AG04449 (cell line): ENCODE data around the gene ARMC9.
"Not testable (repeated sequence)": the region's sequence is repeated elsewhere in the genome, so short reads cannot be mapped to it uniquely, and the experiment has no call there.

Experiments used
- CTCF ChIA-PET: fragments of 350-600 bp; formaldehyde crosslinking; extraction: SDS; loops from one replicate; lab custom pipeline; 2021; ENCODE audit warnings: antibody characterized with exemption; lab: Yijun Ruan, JAX
- POLR2A ChIA-PET: fragments of 400-600, 350-600 bp; formaldehyde crosslinking; extraction: SDS; loops from one replicate; lab custom pipeline; 2020; ENCODE audit warnings: antibody characterized with exemption, inconsistent platforms; lab: Yijun Ruan, JAX
- DNase-seq: peaks from one replicate; pipeline ENCODE4 v3.0.0-alpha.2; 2010; ENCODE audit warnings: low read depth, low spot score
- H3K4me3 ChIP-seq: 2 replicates; pipeline ENCODE4 v1.5.1; 2011; ENCODE audit warnings: low read depth, mild to moderate bottlenecking, control low read depth, low read length
- TF ChIP-seq, protein P1 (sequence below): IDR thresholded peaks from one replicate; pipeline ENCODE4 v1.5.1; 2011; ENCODE audit warnings: mild to moderate bottlenecking, moderate library complexity, low read length, control low read depth, inconsistent platforms; ENCODE audit not compliant: insufficient read depth; ENCODE audit errors: missing control alignments

Gene ARMC9

DNA sequence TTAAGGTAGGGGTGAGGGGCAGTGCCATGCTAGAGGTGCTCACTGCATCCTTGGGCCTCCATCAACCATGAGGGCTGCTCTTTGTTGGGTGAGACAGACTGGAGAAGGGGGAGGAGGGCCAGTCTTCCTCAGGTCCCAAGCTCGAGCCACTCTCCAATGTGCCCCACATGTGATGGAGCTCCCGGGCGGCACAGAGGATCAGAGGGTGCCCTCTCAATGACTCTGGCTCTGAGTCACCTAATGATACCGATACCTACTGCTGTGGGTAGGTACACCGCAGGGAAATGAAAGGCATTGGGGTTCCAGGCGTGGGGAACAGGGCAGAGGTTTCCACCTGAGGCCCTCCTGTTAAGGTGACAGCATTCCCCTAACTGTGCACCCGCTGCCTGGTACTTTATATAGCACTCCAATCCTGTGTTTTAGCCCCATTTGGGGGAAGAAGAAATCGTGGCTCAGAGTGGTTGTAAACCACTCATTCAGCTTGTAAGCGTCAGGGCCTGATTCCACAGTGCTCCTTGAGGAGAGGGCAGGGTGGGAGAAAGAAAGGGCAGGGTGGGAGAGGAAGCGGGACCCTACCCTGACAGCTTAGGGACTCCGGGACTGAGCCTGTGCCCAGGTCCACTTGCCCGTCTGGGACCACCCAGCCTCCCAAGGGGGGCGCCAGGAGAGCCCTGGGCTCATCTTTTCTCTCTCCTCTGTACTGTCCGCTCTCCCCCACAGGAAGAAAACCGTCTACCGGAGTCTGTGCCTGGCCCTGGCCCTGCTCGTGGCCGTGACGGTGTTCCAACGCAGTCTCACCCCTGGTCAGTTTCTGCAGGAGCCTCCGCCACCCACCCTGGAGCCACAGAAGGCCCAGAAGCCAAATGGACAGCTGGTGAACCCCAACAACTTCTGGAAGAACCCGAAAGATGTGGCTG lies 198.8 kb downstream of the ARMC9 start:
- TF ChIP-seq, protein P1, sequence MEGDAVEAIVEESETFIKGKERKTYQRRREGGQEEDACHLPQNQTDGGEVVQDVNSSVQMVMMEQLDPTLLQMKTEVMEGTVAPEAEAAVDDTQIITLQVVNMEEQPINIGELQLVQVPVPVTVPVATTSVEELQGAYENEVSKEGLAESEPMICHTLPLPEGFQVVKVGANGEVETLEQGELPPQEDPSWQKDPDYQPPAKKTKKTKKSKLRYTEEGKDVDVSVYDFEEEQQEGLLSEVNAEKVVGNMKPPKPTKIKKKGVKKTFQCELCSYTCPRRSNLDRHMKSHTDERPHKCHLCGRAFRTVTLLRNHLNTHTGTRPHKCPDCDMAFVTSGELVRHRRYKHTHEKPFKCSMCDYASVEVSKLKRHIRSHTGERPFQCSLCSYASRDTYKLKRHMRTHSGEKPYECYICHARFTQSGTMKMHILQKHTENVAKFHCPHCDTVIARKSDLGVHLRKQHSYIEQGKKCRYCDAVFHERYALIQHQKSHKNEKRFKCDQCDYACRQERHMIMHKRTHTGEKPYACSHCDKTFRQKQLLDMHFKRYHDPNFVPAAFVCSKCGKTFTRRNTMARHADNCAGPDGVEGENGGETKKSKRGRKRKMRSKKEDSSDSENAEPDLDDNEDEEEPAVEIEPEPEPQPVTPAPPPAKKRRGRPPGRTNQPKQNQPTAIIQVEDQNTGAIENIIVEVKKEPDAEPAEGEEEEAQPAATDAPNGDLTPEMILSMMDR: no peak
- CTCF ChIA-PET: interaction anchor here (1.7 to 2.0 kb wide), 3 partner anchors 9 to 100 kb away, joined by 5 to 16 read pairs (median 12); no protein-coding TSS in a partner anchor
- POLR2A ChIA-PET: interaction anchor here (1.1 kb wide), 1 partner anchor 74 kb away, joined by 3 read pairs; no protein-coding TSS in a partner anchor
- no peak for DNase-seq
- no peak overlapping the region for H3K4me3 ChIP-seq

DNA sequence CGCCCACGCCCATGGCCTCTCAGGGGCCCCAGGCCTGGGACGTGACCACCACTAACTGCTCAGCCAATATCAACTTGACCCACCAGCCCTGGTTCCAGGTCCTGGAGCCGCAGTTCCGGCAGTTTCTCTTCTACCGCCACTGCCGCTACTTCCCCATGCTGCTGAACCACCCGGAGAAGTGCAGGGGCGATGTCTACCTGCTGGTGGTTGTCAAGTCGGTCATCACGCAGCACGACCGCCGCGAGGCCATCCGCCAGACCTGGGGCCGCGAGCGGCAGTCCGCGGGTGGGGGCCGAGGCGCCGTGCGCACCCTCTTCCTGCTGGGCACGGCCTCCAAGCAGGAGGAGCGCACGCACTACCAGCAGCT lies 199.5 kb downstream of the ARMC9 start:
- CTCF ChIA-PET: interaction anchor here (1.0 to 2.0 kb wide), 6 partner anchors 8 to 199 kb away, joined by 3 to 16 read pairs (median 5); partner anchors contain the start of gene ARMC9
- POLR2A ChIA-PET: interaction anchor here (1.1 kb wide), 1 partner anchor 75 kb away, joined by 3 read pairs; no protein-coding TSS in a partner anchor
- DNase-seq: no peak

DNA sequence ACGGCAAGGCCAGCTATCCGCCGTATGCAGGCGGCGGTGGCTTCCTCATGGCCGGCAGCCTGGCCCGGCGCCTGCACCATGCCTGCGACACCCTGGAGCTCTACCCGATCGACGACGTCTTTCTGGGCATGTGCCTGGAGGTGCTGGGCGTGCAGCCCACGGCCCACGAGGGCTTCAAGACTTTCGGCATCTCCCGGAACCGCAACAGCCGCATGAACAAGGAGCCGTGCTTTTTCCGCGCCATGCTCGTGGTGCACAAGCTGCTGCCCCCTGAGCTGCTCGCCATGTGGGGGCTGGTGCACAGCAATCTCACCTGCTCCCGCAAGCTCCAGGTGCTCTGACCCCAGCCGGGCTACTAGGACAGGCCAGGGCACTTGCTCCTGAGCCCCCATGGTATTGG lies 200.2 kb downstream of the ARMC9 start:
- ChIA-PET POLR2A (interaction anchor here (1.1 kb wide), 1 partner anchor 75 kb away, joined by 3 read pairs; no protein-coding TSS in a partner anchor), CTCF (interaction anchor here (1.0 to 2.8 kb wide), 4 partner anchors 14 to 200 kb away, joined by 3 to 6 read pairs (median 4); partner anchors contain the start of gene ARMC9)
- TF ChIP-seq, protein P1: no peak
- no peak overlapping the region for H3K4me3 ChIP-seq
- DNase-seq: no peak

More for the DNA sequence above, 199.5 kb downstream of the ARMC9 start:
- H3K4me3 ChIP-seq: no peak overlapping the region
- TF ChIP-seq, protein P1: no peak

DNA sequence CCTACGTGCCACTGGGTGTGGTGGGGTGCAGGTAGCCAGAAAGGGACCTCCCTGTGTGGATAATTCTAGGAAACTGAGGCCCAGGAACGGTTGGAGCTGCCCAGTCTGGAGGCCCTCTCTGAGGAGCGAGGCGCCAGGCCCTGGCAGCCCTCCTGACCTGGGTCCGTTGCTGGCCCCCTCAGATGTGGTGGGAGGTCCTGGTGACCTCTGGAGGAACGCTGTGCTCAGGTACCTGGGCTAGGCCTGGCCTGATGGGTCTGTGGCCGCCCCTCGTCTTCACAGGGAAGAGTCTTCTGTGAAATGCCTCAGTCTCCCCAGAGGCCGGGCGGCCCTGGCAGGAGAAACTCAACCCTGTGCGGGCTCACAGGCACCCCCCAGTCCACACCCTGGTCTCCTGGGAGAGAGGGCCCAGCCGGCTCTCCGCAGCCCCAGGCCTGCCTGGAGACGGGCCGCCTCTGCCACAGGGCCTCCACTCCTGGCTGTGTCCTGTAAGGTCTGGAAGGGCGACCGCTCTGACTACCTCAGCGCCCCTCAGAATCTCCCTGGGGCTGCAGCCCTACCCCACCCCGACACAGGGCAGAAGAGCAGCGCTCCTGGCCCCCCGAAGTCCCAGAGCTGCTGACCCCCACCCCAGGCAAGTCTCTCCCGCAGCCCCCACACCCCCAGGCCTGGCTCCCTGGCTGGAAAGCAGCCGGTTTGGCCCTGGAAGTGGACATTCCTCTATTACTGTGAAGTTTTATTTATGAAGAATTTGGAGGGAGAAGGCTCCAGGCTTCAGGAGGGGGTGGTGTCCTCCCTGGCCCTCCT lies 200.8 kb downstream of the ARMC9 start:
- ChIA-PET POLR2A (no interaction called here), CTCF (interaction anchor here (1.0 to 3.8 kb wide), 10 partner anchors 13 to 298 kb away, joined by 3 to 28 read pairs (median 6); partner anchors contain the start of gene ARMC9)
- no peak for DNase-seq

DNA sequence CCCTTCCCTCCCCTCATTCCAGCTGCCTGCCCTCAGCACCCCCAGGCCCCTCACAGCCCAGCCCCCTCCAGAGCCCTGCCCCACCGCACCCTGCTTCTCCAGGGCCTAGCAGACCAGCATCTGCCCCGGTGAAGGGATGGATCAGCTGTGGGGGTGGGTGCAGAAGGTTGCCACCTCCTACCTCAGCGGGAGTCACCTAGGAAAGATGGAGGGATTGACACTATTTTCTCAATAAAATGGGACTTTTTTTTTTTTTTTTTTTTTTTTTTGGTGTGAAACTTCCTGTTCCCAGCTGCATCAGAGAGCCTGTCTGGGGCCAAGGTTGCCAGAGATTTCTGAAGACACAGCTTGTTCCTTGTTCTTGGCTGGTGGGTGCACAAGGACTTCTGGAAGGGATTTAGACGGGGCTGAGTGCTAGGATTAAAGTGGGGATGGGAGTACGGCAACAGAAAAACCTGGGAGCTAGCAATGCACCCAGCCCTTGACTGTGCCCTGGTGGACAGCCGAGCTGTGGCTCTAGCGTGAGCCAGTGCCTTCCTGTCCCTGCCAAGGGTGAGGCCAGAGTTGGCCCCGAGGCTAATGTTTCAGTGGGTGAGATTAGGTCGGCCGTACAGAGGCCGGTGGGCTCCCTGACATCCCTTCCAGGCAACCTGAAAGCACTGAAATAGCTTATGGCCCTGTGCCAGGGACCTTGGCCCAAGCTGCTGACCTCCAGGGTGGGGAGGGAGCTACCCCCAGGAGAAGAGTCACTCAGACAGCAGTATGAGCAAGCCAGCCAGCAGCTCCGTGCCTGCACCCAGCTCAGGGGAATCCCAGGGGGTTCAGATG lies 201.6 kb downstream of the ARMC9 start:
- TF ChIP-seq, protein P1: no peak
- POLR2A ChIA-PET: interaction anchor here (0.6 kb wide), 1 partner anchor 23 kb away, joined by 5 read pairs; no protein-coding TSS in a partner anchor
- no peak for DNase-seq
- CTCF ChIA-PET: interaction anchor here (1.0 to 4.1 kb wide), 15 partner anchors 9 to 299 kb away, joined by 3 to 34 read pairs (median 4); no protein-coding TSS in a partner anchor
- H3K4me3 ChIP-seq: no peak overlapping the region

More for the DNA sequence above, 200.8 kb downstream of the ARMC9 start:
- TF ChIP-seq, protein P1: no peak
- no peak overlapping the region for H3K4me3 ChIP-seq

DNA sequence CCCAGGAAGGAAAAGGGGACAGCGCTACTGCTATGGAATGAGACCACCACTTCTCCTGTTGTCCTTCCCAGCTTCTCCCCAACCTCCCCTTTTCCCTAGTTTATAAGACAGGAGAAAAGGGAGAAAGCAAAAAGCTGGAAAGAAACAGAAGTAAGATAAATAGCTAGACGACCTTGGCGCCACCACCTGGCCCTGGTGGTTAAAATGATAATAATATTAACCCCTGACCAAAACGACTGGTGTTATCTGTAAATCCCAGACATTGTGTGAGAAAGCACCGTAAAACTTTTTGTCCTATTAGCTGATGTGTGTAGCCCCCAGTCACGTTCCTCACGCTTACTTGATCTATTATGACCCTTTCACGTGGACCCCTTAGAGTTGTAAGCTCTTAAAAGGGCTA lies 202.2 kb downstream of the ARMC9 start:
- POLR2A ChIA-PET, H3K4me3 ChIP-seq, DNase-seq: not testable (repeated sequence)
- CTCF ChIA-PET: interaction anchor here (1.0 to 4.1 kb wide), 15 partner anchors 9 to 299 kb away, joined by 3 to 34 read pairs (median 4); no protein-coding TSS in a partner anchor

DNA sequence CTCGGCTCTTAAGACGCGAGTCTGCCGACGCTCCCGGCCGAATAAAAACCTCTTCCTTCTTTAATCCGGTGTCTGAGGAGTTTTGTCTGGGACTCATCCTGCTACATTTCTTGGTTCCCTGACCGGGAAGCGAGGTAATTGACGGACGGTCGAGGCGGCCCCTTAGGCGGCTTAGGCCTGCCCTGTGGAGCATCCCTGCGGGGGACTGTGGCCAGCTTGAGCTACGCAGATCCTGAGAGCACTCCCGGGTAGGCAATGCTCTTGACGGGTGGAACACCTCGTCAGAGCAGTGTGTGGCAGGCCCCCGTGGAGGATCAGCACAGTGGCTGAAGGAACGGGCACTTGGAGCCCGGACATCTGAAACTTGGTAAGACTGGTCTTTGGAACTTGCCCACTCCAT lies 202.7 kb downstream of the ARMC9 start:
- DNase-seq, H3K4me3 ChIP-seq, POLR2A ChIA-PET: not testable (repeated sequence)
- CTCF ChIA-PET: interaction anchor here (1.0 to 4.1 kb wide), 13 partner anchors 8 to 300 kb away, joined by 3 to 34 read pairs (median 4); no protein-coding TSS in a partner anchor

DNA sequence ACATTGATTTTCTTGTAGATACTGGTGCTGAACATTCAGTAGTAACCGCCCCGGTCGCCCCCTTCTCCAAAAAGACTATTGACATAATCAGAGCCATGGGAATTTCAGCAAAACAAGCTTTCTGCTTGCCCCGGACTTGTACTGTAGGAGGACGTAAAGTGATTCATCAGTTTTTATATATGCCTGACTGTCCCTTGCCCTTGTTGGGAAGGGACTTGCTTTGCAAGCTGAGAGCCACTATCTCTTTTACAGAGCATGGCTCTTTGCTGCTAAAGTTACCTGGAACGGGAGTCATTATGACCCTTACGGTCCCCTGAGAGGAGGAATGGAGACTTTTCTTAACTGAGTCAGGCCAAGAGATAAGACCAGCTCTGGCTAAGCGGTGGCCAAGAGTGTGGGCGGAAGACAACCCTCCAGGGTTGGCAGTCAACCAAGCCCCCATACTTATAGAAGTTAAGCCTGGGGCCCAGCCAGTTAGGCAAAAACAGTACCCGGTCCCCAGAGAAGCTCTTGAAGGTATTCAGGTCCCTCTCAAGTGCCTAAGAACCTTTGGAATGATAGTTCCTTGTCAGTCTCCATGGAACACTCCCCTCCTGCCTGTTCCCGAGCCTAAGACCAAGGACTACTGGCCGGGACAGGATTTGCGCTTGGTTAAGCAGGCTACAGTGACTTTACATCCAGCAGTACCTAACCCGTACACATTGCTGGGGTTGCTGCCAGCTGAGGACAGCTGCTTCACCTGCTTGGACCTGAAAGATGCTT lies 205.2 kb downstream of the ARMC9 start:
- POLR2A ChIA-PET, H3K4me3 ChIP-seq, DNase-seq: not testable (repeated sequence)
- CTCF ChIA-PET: interaction anchor here (1.1 to 14.8 kb wide), 9 partner anchors 8 to 300 kb away, joined by 3 to 218 read pairs (median 7); partner anchors contain the start of gene B3GNT7
